DOHH2 (cell line): ENCODE results near the gene KNSTRN.

Experiments used
- H3F3A ChIP-seq: fragments of 200-600 bp; sonication (generic), shearing (Covaris generic); 2 replicates; pipeline ENCODE4 v1.6.0; 2016; ENCODE audit warnings: antibody characterized with exemption, mild to moderate bottlenecking; ENCODE audit not compliant: control insufficient read depth, insufficient read depth
- H3K27ac ChIP-seq: fragments of 200-600 bp; sonication (generic); 2 replicates; pipeline ENCODE4 v1.5.1; 2014; ENCODE audit warnings: low read depth, mild to moderate bottlenecking, low read length, moderate library complexity
- H3K27me3 ChIP-seq: fragments of 200-600 bp; sonication (generic); 2 replicates; pipeline ENCODE4 v1.6.1; 2014; ENCODE audit warnings: mild to moderate bottlenecking, low read length, mixed read lengths; ENCODE audit not compliant: control insufficient read depth
- H3K36me3 ChIP-seq: fragments of 200-600 bp; sonication (generic); 2 replicates; pipeline ENCODE4 v1.6.1; 2014; ENCODE audit warnings: mild to moderate bottlenecking, low read length, moderate library complexity, mixed read lengths; ENCODE audit not compliant: control insufficient read depth
- H3K4me1 ChIP-seq: fragments of 200-600 bp; sonication (generic); 2 replicates; pipeline ENCODE4 v1.6.1; 2014; ENCODE audit warnings: mild to moderate bottlenecking, low read length, mixed read lengths; ENCODE audit not compliant: control insufficient read depth
- H3K4me2 ChIP-seq: fragments of 200-600 bp; sonication (generic); 2 replicates; pipeline ENCODE4 v1.6.0; 2014; ENCODE audit warnings: mild to moderate bottlenecking, low read length, moderate library complexity
- H3K4me3 ChIP-seq: fragments of 200-600 bp; sonication (generic); 2 replicates; pipeline ENCODE4 v1.5.1; 2014; ENCODE audit warnings: mild to moderate bottlenecking, low read length, mixed read lengths
- H3K79me2 ChIP-seq: fragments of 200-600 bp; sonication (generic); 2 replicates; pipeline ENCODE4 v1.6.1; 2014; ENCODE audit warnings: mild to moderate bottlenecking, low read length, mixed read lengths; ENCODE audit not compliant: control insufficient read depth
- H3K9me2 ChIP-seq: fragments of 200-600 bp; sonication (generic); replicated peaks from 2 replicates; pipeline ENCODE4 v1.6.1; 2014; ENCODE audit warnings: mild to moderate bottlenecking, low read length, mixed read lengths; ENCODE audit not compliant: control insufficient read depth
- H3K9me3 ChIP-seq: fragments of 200-600 bp; sonication (generic); 2 replicates; pipeline ENCODE4 v1.6.1; 2014; ENCODE audit warnings: antibody characterized with exemption, low read length, mixed read lengths; ENCODE audit not compliant: control insufficient read depth, insufficient read depth
- H4K20me1 ChIP-seq: fragments of 200-600 bp; sonication (generic); 2 replicates; pipeline ENCODE4 v1.6.0; 2014; ENCODE audit warnings: low read depth, mild to moderate bottlenecking, antibody characterized with exemption, low read length, moderate library complexity; ENCODE audit not compliant: control insufficient read depth, insufficient read depth
- CTCF ChIP-seq: fragments of 200-600 bp; sonication (generic); IDR thresholded peaks from one replicate; pipeline ENCODE4 v1.5.1; 2014; ENCODE audit warnings: antibody characterized with exemption, mild to moderate bottlenecking, low read depth, low read length; ENCODE audit not compliant: poor library complexity, severe bottlenecking
- EZH2phosphoT487 ChIP-seq: fragments of 200-600 bp; sonication (generic); IDR thresholded peaks from 2 replicates; pipeline ENCODE4 v1.6.1; 2017; ENCODE audit warnings: borderline replicate concordance, mild to moderate bottlenecking, antibody characterized with exemption, low read length, moderate library complexity, mixed read lengths

KNSTRN gene

GRCh38 chr15:40389824-40390595 is 7.5 kb downstream of the KNSTRN start:
- H3K27ac ChIP-seq, result no peak overlapping the region
- no peak overlapping the region for H3K4me2 ChIP-seq
- peaks cover 87% of the 10 kb centered on the region for H3K36me3 ChIP-seq
- H3K4me3 ChIP-seq, result no peak overlapping the region
- no peaks in the 10 kb centered on the region; the same call in 1 of the 2 replicates for H3K4me1 ChIP-seq
- peaks cover 14% of the 10 kb centered on the region for H3K79me2 ChIP-seq
- no peaks in the 10 kb centered on the region for H4K20me1 ChIP-seq
- peaks cover 2% of the 10 kb centered on the region; the same call in 1 of the 2 replicates for H3F3A ChIP-seq
- TF ChIP-seq EZH2phosphoT487 (no peak), CTCF (no peak)
- no peaks in the 10 kb centered on the region for H3K9me3 ChIP-seq
- no peaks in the 10 kb centered on the region for H3K9me2 ChIP-seq
- H3K27me3 ChIP-seq, result no peaks in the 10 kb centered on the region

GRCh38 chr15:40392986-40393948 is 10.7 kb downstream of the KNSTRN start:
- H3K9me2 ChIP-seq, result no peaks in the 10 kb centered on the region
- TF ChIP-seq EZH2phosphoT487 (no peak), CTCF (no peak)
- H3F3A ChIP-seq, result peaks cover 9% of the 10 kb centered on the region
- no peaks in the 10 kb centered on the region for H3K27me3 ChIP-seq
- no peak overlapping the region for H3K4me3 ChIP-seq
- H3K36me3 ChIP-seq, result peaks cover 59% of the 10 kb centered on the region
- H3K4me2 ChIP-seq, result no peak overlapping the region
- no peaks in the 10 kb centered on the region for H3K79me2 ChIP-seq
- H3K27ac ChIP-seq, result no peak overlapping the region
- no peaks in the 10 kb centered on the region for H3K9me3 ChIP-seq
- peaks cover 9% of the 10 kb centered on the region for H3K4me1 ChIP-seq
- no peaks in the 10 kb centered on the region for H4K20me1 ChIP-seq

GRCh38 chr15:40397688-40398412 is 15.3 kb downstream of the KNSTRN start:
- H3K36me3 ChIP-seq, result peaks cover 19% of the 10 kb centered on the region
- no peak overlapping the region for H3K4me3 ChIP-seq
- H3K79me2 ChIP-seq, result no peaks in the 10 kb centered on the region
- H4K20me1 ChIP-seq, result no peaks in the 10 kb centered on the region
- no peaks in the 10 kb centered on the region for H3K9me2 ChIP-seq
- H3K4me1 ChIP-seq, result peaks cover 17% of the 10 kb centered on the region
- no peaks in the 10 kb centered on the region for H3K27me3 ChIP-seq
- no peak overlapping the region for H3K27ac ChIP-seq
- TF ChIP-seq CTCF (no peak), EZH2phosphoT487 (no peak)
- peaks cover 9% of the 10 kb centered on the region for H3F3A ChIP-seq
- H3K4me2 ChIP-seq, result peak overlapping the region; percentile 45
- no peaks in the 10 kb centered on the region; the same call in 1 of the 2 replicates for H3K9me3 ChIP-seq
